Natural killer cell (primary cell): Measurements from ENCODE around the gene IER3. TPM values are rescaled to one million over a fixed set of nuclear protein-coding genes. Genes with fewer than 3 reads are reported as not detected.
A peak's percentile ranks its signal among the peaks of the same experiment; 100 is the strongest.

Source experiments
- ATAC-seq, 3 donors: fragments of 150-1000 bp in 2 of 3; fragments of 200-7000 bp in 1 of 3; cut with Tn5 transposase; 1 replicate in 1 of 3; 2 replicates in 2 of 3; pipeline ENCODE4 v1.10.0; 2021; ENCODE audit warnings: mild to moderate bottlenecking in 2 of 3, moderate library complexity in 2 of 3
- DNase-seq, 2 donors: peaks; one replicate each; pipeline versions ENCODE4 v3.0.0 to v3.0.0-alpha.2; 2013 to 2021; ENCODE audit warnings: mixed read lengths in 1 of 2
- H3K27ac ChIP-seq: one replicate; pipeline ENCODE4 v1.5.1; 2013; ENCODE audit warnings: mild to moderate bottlenecking, low read length
- H3K27me3 ChIP-seq: one replicate; pipeline ENCODE4 v1.6.1; 2013; ENCODE audit warnings: low read length; ENCODE audit not compliant: control insufficient read depth, insufficient read depth
- H3K36me3 ChIP-seq: one replicate; pipeline ENCODE4 v1.6.1; 2013; ENCODE audit warnings: low read length; ENCODE audit not compliant: control insufficient read depth, insufficient read depth
- H3K4me1 ChIP-seq: one replicate; pipeline ENCODE4 v1.6.1; 2013; ENCODE audit warnings: low read length; ENCODE audit not compliant: control insufficient read depth, insufficient read depth
- H3K4me3 ChIP-seq: one replicate; pipeline ENCODE4 v1.5.1; 2013; ENCODE audit warnings: low read length
- H3K9me3 ChIP-seq: one replicate; pipeline ENCODE4 v1.6.1; 2013; ENCODE audit warnings: low read length; ENCODE audit not compliant: control insufficient read depth, insufficient read depth
- H3K27ac Mint-ChIP-seq, 2 donors: one replicate each; pipeline ENCODE4 v1.8.0; 2022; ENCODE audit warnings: mild to moderate bottlenecking in 2 of 2, mixed read lengths in 2 of 2, moderate library complexity in 1 of 2
- H3K27me3 Mint-ChIP-seq, 2 donors: one replicate each; pipeline ENCODE4 v1.8.0; 2022; ENCODE audit warnings: low read depth in 2 of 2, mixed read lengths in 2 of 2
- H3K36me3 Mint-ChIP-seq: one replicate; pipeline ENCODE4 v1.8.0; 2022; ENCODE audit warnings: mixed read lengths
- H3K4me1 Mint-ChIP-seq, 2 donors: one replicate each; pipeline ENCODE4 v1.8.0; 2022; ENCODE audit warnings: mixed read lengths in 2 of 2
- H3K4me3 Mint-ChIP-seq: one replicate; pipeline ENCODE4 v1.8.0; 2022; ENCODE audit warnings: mild to moderate bottlenecking, moderate library complexity, mixed read lengths
- H3K9me3 Mint-ChIP-seq, 2 donors: one replicate each; pipeline ENCODE4 v1.8.0; 2022; ENCODE audit warnings: mixed read lengths in 2 of 2
- CTCF ChIP-seq: fragments of 200-600 bp; IDR thresholded peaks from one replicate; pipeline ENCODE4 v1.8.0; 2022; ENCODE audit warnings: antibody characterized with exemption
- WGBS: methylation state at CpG from one replicate; pipeline ENCODE4 v1.1.7; 2013; ENCODE audit warnings: missing lambda C conversion rate; ENCODE audit not compliant: insufficient coverage; 5-methylcytosine and 5-hydroxymethylcytosine counted together
- intact Hi-C: fragments of 100-400 bp; cut with micrococcal nuclease; formaldehyde crosslinking; loops from one replicate; pipeline ENCODE4 v1.14.2; 2022
- total RNA-seq, 4 donors: library from RNA; stranded (reverse); fragments of 120-200 nt in 1 of 4; gene quantifications; one replicate each; pipeline versions ENCODE4 v1.2.3 to v1.2.4, GENCODE V29; 2013 to 2022

IER3 gene
- total RNA-seq, 3 donors from 2014 or later (not counting 1 experiment from before 2014, with no cell fraction given) = 39.7 to 105 (median 66.5) TPM

GRCh38 chr6:30763618-30764489, 19.5 kb upstream of the IER3 start:
- peaks cover 10 to 19% of the 10 kb centered on the region in 2 donors for H3K27me3 Mint-ChIP-seq
- Histone ChIP-seq H3K4me1 (peaks cover 4% of the 10 kb centered on the region), H3K9me3 (no peaks in the 10 kb centered on the region), H3K36me3 (no peaks in the 10 kb centered on the region), H3K27me3 (no peaks in the 10 kb centered on the region), H3K27ac (no peak overlapping the region), H3K4me3 (no peak overlapping the region)
- H3K4me1 Mint-ChIP-seq = peaks cover 16 to 21% of the 10 kb centered on the region in 2 donors
- ATAC-seq (no peak), DNase-seq (no peak)
- intact Hi-C loops = no loop called here
- no peak overlapping the region for H3K4me3 Mint-ChIP-seq
- peak overlapping the region in 1 of 2 donors; percentile 4 for H3K27ac Mint-ChIP-seq
- WGBS = 46% methylated on average over 8 of the region's 8 CpGs
- H3K36me3 Mint-ChIP-seq = no peaks in the 10 kb centered on the region
- no peak for TF ChIP-seq CTCF
- no peaks in the 10 kb centered on the region for H3K9me3 Mint-ChIP-seq

- Histone ChIP-seq H3K4me3 (no peak overlapping the region), H3K9me3 (no peaks in the 10 kb centered on the region), H3K36me3 (no peaks in the 10 kb centered on the region), H3K27me3 (no peaks in the 10 kb centered on the region), H3K4me1 (no peaks in the 10 kb centered on the region), H3K27ac (no peak overlapping the region)
- Mint-ChIP-seq H3K9me3 (no peaks in the 10 kb centered on the region), H3K36me3 (no peaks in the 10 kb centered on the region), H3K27ac (peak overlapping the region in 1 of 2 donors; percentile 4), H3K4me3 (no peak overlapping the region), H3K27me3 (peaks cover 10 to 19% of the 10 kb centered on the region in 2 donors), H3K4me1 (peaks cover 10 to 14% of the 10 kb centered on the region in 2 donors)
- 100% methylated on average over 1 of the region's 1 CpG for WGBS
- intact Hi-C loops = no loop called here
- TF ChIP-seq CTCF = no peak
- ATAC-seq (no peak), DNase-seq (no peak)
These were observed 18.8 kb upstream of the IER3 start for GRCh38 chr6:30763155-30763617.

- H3K4me3 ChIP-seq = no peak overlapping the region
- H3K9me3 Mint-ChIP-seq = no peaks in the 10 kb centered on the region
- H3K36me3 Mint-ChIP-seq = no peaks in the 10 kb centered on the region
- intact Hi-C loops = no loop called here
- H3K9me3 ChIP-seq = no peaks in the 10 kb centered on the region
- no peaks in the 10 kb centered on the region for H3K36me3 ChIP-seq
- DNase-seq (no peak), ATAC-seq (no peak)
- no peaks in the 10 kb centered on the region for H3K4me1 ChIP-seq
- no peak overlapping the region for H3K27ac Mint-ChIP-seq
- 83% methylated on average over 3 of the region's 4 CpGs for WGBS
- no peaks in the 10 kb centered on the region for H3K27me3 ChIP-seq
- peaks cover 15 to 26% of the 10 kb centered on the region in 2 donors for H3K27me3 Mint-ChIP-seq
- H3K4me3 Mint-ChIP-seq = no peak overlapping the region
- no peak overlapping the region for H3K27ac ChIP-seq
- TF ChIP-seq CTCF = no peak
- H3K4me1 Mint-ChIP-seq = peaks cover 6 to 10% of the 10 kb centered on the region in 2 donors
These were observed 17.6 kb upstream of the IER3 start for GRCh38 chr6:30761791-30762429.
